ENCODE measurements around the gene CTNNA3.

CTNNA3 gene

DNA sequence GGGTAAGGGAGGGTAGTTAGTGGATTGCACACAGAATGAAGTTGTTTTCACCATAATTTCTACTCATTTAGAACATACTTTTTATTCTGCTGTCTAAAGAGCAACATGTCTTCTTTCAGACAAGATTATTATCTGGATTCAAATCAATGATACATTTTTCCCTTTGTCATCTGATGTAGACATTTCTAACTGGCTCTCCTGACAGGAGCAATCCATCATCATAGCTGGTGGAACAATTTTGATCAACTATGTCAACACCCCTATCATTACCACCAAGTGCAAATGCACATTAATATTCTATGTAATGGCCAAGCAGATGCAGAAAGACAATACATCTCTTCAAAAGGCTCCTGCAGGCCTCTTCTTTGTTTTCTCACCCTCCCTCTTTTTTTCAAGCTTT lies 1443.0 kb downstream of the CTNNA3 start:
- DNase-seq (ENCODE audit: low read depth in 2 of 2, low spot score in 1 of 2) = no peak

- no peak for DNase-seq (ENCODE audit: low read depth in 2 of 2, low spot score in 1 of 2)
Measured at GRCh38 chr10:66246177-66246576, 1449.8 kb downstream of the CTNNA3 start.

- no peak for DNase-seq (ENCODE audit: low read depth in 2 of 2, low spot score in 1 of 2)
Measured at GRCh38 chr10:66244953-66245352, 1451.0 kb downstream of the CTNNA3 start.

GRCh38 chr10:66242885-66243284 lies 1453.1 kb downstream of the CTNNA3 start:
- no peak for DNase-seq (ENCODE audit: low read depth in 2 of 2, low spot score in 1 of 2)

DNA sequence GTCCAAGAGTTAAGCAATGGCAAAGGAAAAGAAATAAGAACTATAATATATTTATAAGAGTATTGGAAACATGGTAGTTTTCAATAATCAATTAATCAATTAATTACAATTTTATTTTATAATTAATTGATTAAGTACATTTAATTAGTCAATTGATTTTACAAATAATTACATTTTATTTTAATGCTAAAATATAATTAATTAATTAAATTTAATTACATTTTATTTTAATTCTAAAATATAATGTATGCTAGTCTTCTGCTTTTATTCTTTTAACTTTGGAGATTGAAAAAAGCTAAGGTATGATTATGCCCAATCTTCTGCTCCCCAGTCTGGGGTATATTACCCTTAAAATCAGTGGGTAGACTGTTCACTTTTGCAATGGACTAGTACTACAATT lies 1456.9 kb downstream of the CTNNA3 start:
- no peak for DNase-seq (ENCODE audit: low read depth in 2 of 2, low spot score in 1 of 2)

GRCh38 chr10:66238343-66238742 lies 1457.7 kb downstream of the CTNNA3 start:
- no peak for DNase-seq (ENCODE audit: low read depth in 2 of 2, low spot score in 1 of 2)

DNA sequence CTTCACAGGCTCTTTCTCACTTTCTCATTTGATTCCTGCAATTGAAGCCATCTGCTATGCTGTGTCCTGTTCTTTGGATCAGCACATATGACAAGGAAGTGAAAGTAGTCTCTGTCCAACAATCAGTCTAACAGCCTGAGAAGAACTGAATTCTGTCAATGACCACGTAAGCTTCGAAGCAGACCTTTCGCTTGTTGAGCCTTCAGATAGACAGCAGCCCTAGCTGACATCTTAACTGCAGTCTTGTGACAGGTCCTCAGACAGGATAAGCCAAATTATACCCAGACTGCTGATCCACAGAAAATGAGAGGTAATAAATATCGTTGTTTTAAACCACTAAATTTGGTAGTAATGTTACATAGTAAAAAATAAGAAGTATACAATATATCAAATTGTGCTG lies 1461.1 kb downstream of the CTNNA3 start:
- no peak for DNase-seq (ENCODE audit: low read depth in 2 of 2, low spot score in 1 of 2)

DNA sequence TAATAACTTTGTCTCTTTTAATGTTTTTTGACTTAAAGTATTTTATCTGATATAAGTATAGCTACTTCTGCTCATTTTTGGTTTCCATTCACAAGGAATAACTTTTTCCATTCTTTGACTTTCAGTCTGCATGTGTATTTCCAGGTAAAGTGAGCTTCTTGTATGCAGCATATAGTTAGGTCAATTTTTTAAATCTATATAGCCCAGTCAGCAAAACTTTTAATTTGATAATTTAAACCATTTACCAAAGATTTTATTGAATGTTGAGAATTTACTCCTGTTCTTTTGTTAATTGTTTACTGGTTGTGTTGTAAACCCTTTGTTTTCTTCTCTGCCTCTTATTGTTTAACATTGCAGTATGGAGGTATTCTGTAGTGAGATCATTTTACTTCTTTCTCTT lies 1467.1 kb downstream of the CTNNA3 start:
- no peak for DNase-seq (ENCODE audit: low read depth in 2 of 2, low spot score in 1 of 2)

GRCh38 chr10:66223656-66224055 lies 1472.3 kb downstream of the CTNNA3 start:
- DNase-seq (ENCODE audit: low read depth in 2 of 2, low spot score in 1 of 2) = no peak

DNA sequence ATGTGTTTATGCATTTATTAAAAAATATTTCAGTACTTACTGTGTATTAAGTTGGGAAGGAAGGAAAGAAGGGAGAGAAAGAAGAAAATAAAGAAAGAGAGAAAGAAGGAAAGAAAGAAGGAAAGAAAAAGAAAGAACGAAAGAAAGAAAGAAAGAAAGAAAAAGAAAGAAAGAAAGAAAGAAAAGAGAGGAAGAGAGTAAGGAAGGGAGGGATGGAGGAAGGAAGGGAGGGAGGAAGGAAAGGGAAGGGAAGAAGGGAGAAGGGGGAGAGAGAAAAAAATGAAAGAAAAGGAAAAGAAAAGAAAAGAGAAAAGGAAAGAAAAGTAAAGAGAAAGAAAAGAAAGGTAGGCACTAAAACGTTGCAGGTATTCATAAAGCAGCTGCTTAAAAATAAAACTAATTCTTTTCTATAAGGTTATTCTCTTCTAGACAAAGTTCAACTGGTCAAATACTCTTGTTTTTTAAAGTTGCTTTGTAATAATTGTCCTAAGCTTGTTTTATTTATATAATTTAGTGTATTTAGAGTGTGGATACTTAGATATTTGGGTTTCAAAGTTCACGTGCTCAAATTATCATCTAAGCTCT lies 1473.4 kb downstream of the CTNNA3 start:
- DNase-seq (ENCODE audit: low read depth in 2 of 2, low spot score in 1 of 2) = no peak

DNA sequence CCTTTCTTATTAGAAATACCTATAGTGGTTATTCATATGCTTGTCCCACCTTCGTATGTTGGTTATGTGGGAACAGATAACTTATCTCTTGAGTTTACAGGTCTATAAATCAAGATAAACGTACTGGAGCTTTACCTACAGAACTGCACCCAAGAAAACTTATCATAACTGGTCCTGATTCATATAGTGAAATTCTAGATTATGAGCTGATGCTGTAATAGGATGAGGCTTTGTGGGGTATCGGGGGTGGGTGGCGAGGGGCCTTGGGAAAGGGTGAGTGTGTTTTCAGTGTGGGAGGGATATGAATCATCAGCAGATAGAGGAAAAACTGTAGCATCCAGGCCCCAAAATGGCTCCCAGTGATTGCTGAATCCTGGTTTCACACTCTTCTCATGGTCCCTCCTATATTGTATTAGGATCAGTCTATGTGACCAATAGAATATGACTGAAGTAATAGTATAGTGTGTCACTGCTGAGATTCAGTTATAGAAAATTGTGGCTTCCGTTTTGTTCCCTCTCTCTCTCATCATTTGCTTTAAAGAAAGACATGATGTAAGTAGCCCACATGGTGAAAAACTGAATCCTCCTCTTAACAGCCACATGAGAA lies 1476.9 kb downstream of the CTNNA3 start:
- no peak for DNase-seq (ENCODE audit: low read depth in 2 of 2, low spot score in 1 of 2)

GRCh38 chr10:66218289-66218688 lies 1477.7 kb downstream of the CTNNA3 start:
- DNase-seq (ENCODE audit: low read depth in 2 of 2, low spot score in 1 of 2) = no peak

DNA sequence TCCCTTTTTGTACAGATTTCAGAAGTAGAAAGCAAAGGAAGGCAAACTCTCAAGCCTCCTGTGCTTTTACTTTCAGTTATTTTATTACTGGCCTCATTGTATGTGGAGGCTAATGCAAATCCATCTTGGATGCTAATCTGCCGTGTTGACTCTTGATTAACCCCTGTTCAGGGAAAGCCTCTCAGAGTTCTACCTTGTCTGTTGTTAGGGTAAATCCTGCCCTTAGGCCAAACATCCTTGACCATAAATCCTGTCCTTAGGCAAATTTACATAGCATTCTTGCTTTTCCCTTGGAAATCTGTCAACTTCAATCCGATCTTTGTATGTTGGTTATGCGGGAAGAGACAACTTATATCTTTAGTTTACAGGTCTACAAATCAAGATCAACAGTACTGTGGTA lies 1480.1 kb downstream of the CTNNA3 start:
- DNase-seq (ENCODE audit: low read depth in 2 of 2, low spot score in 1 of 2) = no peak

GRCh38 chr10:66214721-66215404 lies 1481.1 kb downstream of the CTNNA3 start:
- DNase-seq (ENCODE audit: low read depth in 2 of 2, low spot score in 1 of 2) = no peak

- DNase-seq (ENCODE audit: low read depth in 2 of 2, low spot score in 1 of 2) = no peak
Measured at GRCh38 chr10:66209025-66209424, 1487.0 kb downstream of the CTNNA3 start.

- no peak for DNase-seq (ENCODE audit: low read depth in 2 of 2, low spot score in 1 of 2)
Measured at GRCh38 chr10:66204838-66205237, 1491.2 kb downstream of the CTNNA3 start.

- no peak for DNase-seq (ENCODE audit: low read depth in 2 of 2, low spot score in 1 of 2)
Measured at GRCh38 chr10:66202101-66202500, 1493.9 kb downstream of the CTNNA3 start.

DNA sequence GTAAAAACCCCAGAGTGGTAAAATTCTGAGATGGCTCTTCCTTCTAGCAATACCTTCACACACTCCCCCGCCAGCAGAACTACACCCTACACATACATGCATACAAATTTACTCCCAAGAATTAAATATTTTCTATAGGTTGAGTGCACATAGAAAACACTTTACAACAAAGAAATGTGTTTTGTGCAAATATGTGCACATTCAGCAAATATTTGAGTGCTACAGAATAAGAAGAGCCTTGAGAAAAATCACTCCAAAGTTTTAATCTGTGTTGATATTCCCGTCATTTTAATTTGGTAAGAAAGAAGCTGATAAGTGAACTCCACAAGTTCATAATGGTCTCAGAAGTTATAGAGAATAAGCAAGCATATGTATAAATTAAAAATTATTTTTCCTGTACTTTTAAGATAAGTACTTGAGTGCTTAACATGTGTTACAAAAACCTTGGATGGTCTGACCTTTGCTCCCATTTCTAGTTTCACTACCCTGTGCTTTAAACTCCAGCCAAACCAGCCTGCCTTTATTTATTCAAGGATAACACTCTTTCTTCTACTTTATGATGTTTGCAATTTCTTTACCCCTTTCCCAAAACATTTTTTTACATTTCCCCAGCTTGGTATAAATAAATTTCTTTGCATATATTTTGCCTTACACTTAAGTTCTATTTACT lies 1503.7 kb downstream of the CTNNA3 start:
- DNase-seq (ENCODE audit: low read depth in 2 of 2, low spot score in 1 of 2) = no peak

- no peak for DNase-seq (ENCODE audit: low read depth in 2 of 2, low spot score in 1 of 2)
Measured at GRCh38 chr10:66190413-66190812, 1505.6 kb downstream of the CTNNA3 start.

DNA sequence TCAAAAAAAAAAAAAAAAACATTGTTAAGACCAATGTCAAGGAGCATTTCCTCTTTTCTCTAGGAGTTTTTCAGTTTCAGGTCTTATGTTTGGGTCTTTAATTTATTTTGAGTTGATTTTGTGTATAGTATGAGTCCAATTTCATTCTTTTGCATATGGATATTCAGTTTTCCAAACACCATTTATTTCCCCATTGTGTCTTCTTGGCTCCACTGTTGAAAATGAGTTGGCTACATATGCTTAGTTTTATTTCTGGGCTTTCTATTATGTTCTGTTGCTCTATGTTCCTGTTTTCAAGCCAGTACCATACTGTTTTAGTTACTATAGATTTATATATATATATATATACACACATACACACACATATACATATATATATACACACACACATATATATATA lies 1506.7 kb downstream of the CTNNA3 start:
- DNase-seq (ENCODE audit: low read depth in 2 of 2, low spot score in 1 of 2) = no peak

DNA sequence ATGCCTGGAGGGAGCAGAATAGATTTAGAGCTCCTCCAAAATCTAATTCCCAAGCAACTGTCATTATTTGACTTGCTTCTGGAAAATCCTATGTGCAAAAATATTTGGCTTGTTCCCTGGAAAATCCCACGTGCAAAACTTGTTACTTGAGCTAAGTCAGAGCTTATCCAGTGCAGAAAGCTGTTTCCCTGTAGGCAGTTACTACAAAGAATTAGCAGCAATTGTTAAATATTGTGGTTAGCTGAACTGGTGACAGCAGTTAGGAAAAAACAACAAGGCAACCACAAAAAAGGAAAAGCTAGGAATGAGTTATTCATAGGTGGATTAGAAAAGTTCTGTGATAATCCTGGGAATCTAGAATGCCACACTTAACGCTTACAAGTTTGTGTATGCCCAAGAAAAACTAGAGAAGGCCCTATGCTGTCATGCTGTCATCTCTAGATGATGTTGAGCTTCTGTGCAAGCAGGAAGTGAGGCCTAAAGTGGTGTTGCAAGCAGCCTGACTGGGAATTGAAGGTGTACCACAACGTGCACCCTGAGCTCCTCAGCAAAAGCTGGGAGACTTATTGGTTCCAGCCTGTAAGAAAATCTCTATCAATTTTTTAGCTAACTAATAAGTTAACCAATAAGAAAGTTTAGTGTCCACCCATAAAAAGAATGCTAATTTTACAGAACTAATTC lies 1508.8 kb downstream of the CTNNA3 start:
- DNase-seq (ENCODE audit: low read depth in 2 of 2, low spot score in 1 of 2) = no peak

DNA sequence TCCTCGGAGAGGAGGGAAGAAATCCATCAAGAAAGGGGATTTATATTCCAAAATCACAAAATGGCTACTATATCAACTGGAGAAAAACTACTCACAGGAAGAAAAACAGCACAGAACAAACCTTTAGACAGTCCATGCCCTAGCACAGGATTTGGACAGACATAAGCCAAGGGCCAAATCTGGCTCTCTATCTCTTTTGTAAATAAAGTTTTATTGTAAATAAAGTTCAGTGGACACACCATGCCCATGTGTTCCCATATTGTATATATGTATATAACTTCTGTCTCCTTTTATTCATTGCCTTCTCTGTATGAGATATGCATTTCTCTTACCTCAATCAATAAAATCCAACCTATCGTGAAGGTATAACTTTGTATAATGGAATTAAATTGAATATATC lies 1513.0 kb downstream of the CTNNA3 start:
- no peak for DNase-seq (ENCODE audit: low read depth in 2 of 2, low spot score in 1 of 2)
